ENCODE results near the gene DPYSL5. TPM values are rescaled to one million over a fixed set of nuclear protein-coding genes. Genes with fewer than 3 reads are reported as not detected.

The DPYSL5 gene
- total and polyA plus RNA-seq, 2 of the 13 experiments (the other 11 are each of a cell fraction or from before 2014, with no cell fraction given): 0.15 TPM; not detected in 1

GRCh38 chr2:26942543-26943295 is 94.8 kb downstream of the DPYSL5 start (continued):
- TF ChIP-seq ZNF687 (CRISPR knock-in tag; IDR thresholded peaks at IDR 0.05) (peak; percentile 27; the same call in 1 of the 2 replicates), KDM5B (CRISPR knock-in tag; IDR thresholded peaks at IDR 0.05; ENCODE audit: borderline replicate concordance) (0 out of 2 replicates have a peak, but pooled peaks have one; percentile 29), ZFX (CRISPR knock-in tag; IDR thresholded peaks at IDR 0.05; ENCODE audit: low read depth) (peak; percentile 24; the same call in 1 of the 2 replicates), TFDP2 (CRISPR knock-in tag; IDR thresholded peaks at IDR 0.05) (no peak), HDAC1 (CRISPR knock-in tag; IDR thresholded peaks at IDR 0.05) (no peak), SOX6 (IDR thresholded peaks at IDR 0.05) (no peak), SOX6 (CRISPR knock-in tag; IDR thresholded peaks at IDR 0.05) (0 out of 2 replicates have a peak, but pooled peaks have one; percentile 9), CBFB (CRISPR knock-in tag; IDR thresholded peaks at IDR 0.05) (0 out of 2 replicates have a peak, but pooled peaks have one; percentile 33), ZNF276 (CRISPR knock-in tag; IDR thresholded peaks at IDR 0.05; ENCODE audit: low read depth) (0 out of 2 replicates have a peak, but pooled peaks have one; percentile 55), ZNF501 (CRISPR knock-in tag; IDR thresholded peaks at IDR 0.05) (peak; percentile 96), TARDBP (CRISPR knock-in tag; IDR thresholded peaks at IDR 0.05) (0 out of 2 replicates have a peak, but pooled peaks have one; percentile 13), ARID4A (CRISPR knock-in tag; IDR thresholded peaks at IDR 0.05; ENCODE audit: borderline replicate concordance) (peak; percentile 40; the same call in 1 of the 2 replicates), ZNF550 (CRISPR knock-in tag; IDR thresholded peaks at IDR 0.05; ENCODE audit: borderline replicate concordance) (0 out of 2 replicates have a peak, but pooled peaks have one; percentile 33)

Measured in HepG2 (cell line).